OCI-LY3 (cell line): ENCODE data around the gene CLMP.

Experiments
- H2AFZ ChIP-seq: fragments of 200-600, 300-600 bp; shearing (Covaris generic); 2 replicates; pipeline ENCODE4 v1.6.0; 2014; ENCODE audit warnings: antibody characterized with exemption, low read depth, low read length
- H3K27ac ChIP-seq: fragments of 200-600, 300-600 bp; sonication (generic); 2 replicates; pipeline ENCODE4 v1.5.1; 2014; ENCODE audit warnings: mild to moderate bottlenecking, low read length, moderate library complexity, mixed read lengths
- H3K27me3 ChIP-seq: fragments of 200-600, 300-600 bp; sonication (generic); 2 replicates; pipeline ENCODE4 v1.6.1; 2014; ENCODE audit warnings: low read depth, low read length, mixed read lengths
- H3K36me3 ChIP-seq: fragments of 200-600, 300-600 bp; sonication (generic); replicated peaks from 2 replicates; pipeline ENCODE3; 2014; ENCODE audit warnings: low read depth, low read length, mixed read lengths
- H3K4me1 ChIP-seq: fragments of 300-600, 200-600 bp; sonication (generic); 2 replicates; pipeline ENCODE4 v1.6.1; 2014; ENCODE audit warnings: low read length, mixed read lengths
- H3K4me2 ChIP-seq: fragments of 200-600, 300-600 bp; sonication (generic); 2 replicates; pipeline ENCODE4 v1.6.1; 2014; ENCODE audit warnings: low read length, mixed read lengths
- H3K4me3 ChIP-seq: fragments of 300-600, 200-600 bp; sonication (generic); 2 replicates; pipeline ENCODE4 v1.5.1; 2014; ENCODE audit warnings: antibody characterized with exemption, mild to moderate bottlenecking, low read length, moderate library complexity
- H3K79me2 ChIP-seq: fragments of 300-600, 200-600 bp; shearing (Covaris generic); 2 replicates; pipeline ENCODE4 v1.6.1; 2014; ENCODE audit warnings: mild to moderate bottlenecking, low read length, mixed read lengths
- H3K9ac ChIP-seq: fragments of 300-600, 200-600 bp; shearing (Covaris generic); 2 replicates; pipeline ENCODE4 v1.6.0; 2014; ENCODE audit warnings: mild to moderate bottlenecking, low read length, moderate library complexity
- H3K9me3 ChIP-seq: fragments of 200-600, 300-600 bp; shearing (Covaris generic); 2 replicates; pipeline ENCODE4 v1.6.1; 2014; ENCODE audit warnings: low read length, mixed read lengths; ENCODE audit not compliant: insufficient read depth
- H4K20me1 ChIP-seq: fragments of 200-600, 300-600 bp; sonication (generic); 2 replicates; pipeline ENCODE4 v1.6.1; 2016; ENCODE audit warnings: low read length, mixed read lengths; ENCODE audit not compliant: insufficient read depth
- EZH2phosphoT487 ChIP-seq: fragments of 200-600 bp; shearing (Covaris generic); IDR thresholded peaks from 2 replicates; pipeline ENCODE4 v1.6.1; 2018; ENCODE audit warnings: antibody characterized with exemption, mixed run types, low read depth
- TF ChIP-seq, protein P1 (sequence below): fragments of 200-600, 300-600 bp; sonication (generic); IDR thresholded peaks from 2 replicates; pipeline ENCODE4 v1.5.1; 2014; ENCODE audit warnings: antibody characterized with exemption, low read length, low read depth

CLMP gene

GRCh38 chr11:123086305-123086704 lies 108.7 kb downstream of the CLMP start:
- Histone ChIP-seq H4K20me1 (no peaks in the 10 kb centered on the region), H3K4me3 (no peak overlapping the region), H3K4me1 (no peaks in the 10 kb centered on the region), H3K36me3 (no peaks in the 10 kb centered on the region), H3K27me3 (peaks cover 10% of the 10 kb centered on the region; the same call in 1 of the 2 replicates), H3K79me2 (no peaks in the 10 kb centered on the region), H2AFZ (no peak overlapping the region), H3K27ac (no peak overlapping the region), H3K9ac (no peak overlapping the region), H3K4me2 (no peak overlapping the region), H3K9me3 (no peaks in the 10 kb centered on the region)
- TF ChIP-seq EZH2phosphoT487, result no peak
- TF ChIP-seq, protein P1, sequence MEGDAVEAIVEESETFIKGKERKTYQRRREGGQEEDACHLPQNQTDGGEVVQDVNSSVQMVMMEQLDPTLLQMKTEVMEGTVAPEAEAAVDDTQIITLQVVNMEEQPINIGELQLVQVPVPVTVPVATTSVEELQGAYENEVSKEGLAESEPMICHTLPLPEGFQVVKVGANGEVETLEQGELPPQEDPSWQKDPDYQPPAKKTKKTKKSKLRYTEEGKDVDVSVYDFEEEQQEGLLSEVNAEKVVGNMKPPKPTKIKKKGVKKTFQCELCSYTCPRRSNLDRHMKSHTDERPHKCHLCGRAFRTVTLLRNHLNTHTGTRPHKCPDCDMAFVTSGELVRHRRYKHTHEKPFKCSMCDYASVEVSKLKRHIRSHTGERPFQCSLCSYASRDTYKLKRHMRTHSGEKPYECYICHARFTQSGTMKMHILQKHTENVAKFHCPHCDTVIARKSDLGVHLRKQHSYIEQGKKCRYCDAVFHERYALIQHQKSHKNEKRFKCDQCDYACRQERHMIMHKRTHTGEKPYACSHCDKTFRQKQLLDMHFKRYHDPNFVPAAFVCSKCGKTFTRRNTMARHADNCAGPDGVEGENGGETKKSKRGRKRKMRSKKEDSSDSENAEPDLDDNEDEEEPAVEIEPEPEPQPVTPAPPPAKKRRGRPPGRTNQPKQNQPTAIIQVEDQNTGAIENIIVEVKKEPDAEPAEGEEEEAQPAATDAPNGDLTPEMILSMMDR, result no peak

GRCh38 chr11:123085497-123085896 lies 109.6 kb downstream of the CLMP start:
- H3K79me2 ChIP-seq, result no peaks in the 10 kb centered on the region
- H3K9me3 ChIP-seq, result no peaks in the 10 kb centered on the region

DNA sequence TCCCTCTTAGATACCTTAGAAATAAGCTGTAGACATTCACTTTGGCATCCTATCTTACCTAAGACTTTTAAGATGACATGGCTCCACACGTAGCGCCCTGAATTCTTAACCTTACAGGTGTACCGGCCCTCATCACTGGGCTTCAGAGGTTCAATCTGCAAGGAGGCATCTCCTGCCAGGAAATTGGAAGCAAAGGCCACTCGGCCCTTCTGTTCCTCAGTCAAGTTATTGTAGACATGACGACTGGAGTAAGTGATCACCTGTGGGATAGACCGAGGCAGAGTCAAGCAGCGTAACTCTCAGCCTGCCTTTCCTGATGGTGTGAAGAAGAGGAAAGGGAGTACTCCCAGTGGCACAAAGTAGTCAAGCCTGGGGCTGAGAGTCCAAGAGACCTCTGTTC lies 110.6 kb downstream of the CLMP start:
- TF ChIP-seq, protein P1, result no peak
- no peak for TF ChIP-seq EZH2phosphoT487
- Histone ChIP-seq H3K9ac (no peak overlapping the region), H3K4me3 (no peak overlapping the region), H3K27me3 (peaks cover 10% of the 10 kb centered on the region; the same call in 1 of the 2 replicates), H3K4me2 (no peak overlapping the region), H3K4me1 (no peaks in the 10 kb centered on the region), H3K27ac (no peak overlapping the region), H3K36me3 (no peaks in the 10 kb centered on the region), H3K9me3 (no peaks in the 10 kb centered on the region), H3K79me2 (no peaks in the 10 kb centered on the region), H2AFZ (no peak overlapping the region), H4K20me1 (no peaks in the 10 kb centered on the region)

More at GRCh38 chr11:123085497-123085896, 109.6 kb downstream of the CLMP start:
- Histone ChIP-seq H3K4me3 (no peak overlapping the region), H3K9ac (no peak overlapping the region), H3K36me3 (no peaks in the 10 kb centered on the region), H2AFZ (no peak overlapping the region), H3K27ac (no peak overlapping the region), H3K4me2 (no peak overlapping the region), H3K4me1 (no peaks in the 10 kb centered on the region), H4K20me1 (no peaks in the 10 kb centered on the region), H3K27me3 (peaks cover 10% of the 10 kb centered on the region; the same call in 1 of the 2 replicates)
- TF ChIP-seq EZH2phosphoT487, result no peak

- Histone ChIP-seq H3K4me2 (no peak overlapping the region), H3K36me3 (no peaks in the 10 kb centered on the region), H3K4me3 (no peak overlapping the region), H2AFZ (no peak overlapping the region), H3K9me3 (no peaks in the 10 kb centered on the region), H3K9ac (no peak overlapping the region), H3K27me3 (peaks cover 10% of the 10 kb centered on the region; the same call in 1 of the 2 replicates), H4K20me1 (no peaks in the 10 kb centered on the region), H3K27ac (no peak overlapping the region), H3K79me2 (no peaks in the 10 kb centered on the region), H3K4me1 (no peaks in the 10 kb centered on the region)
- TF ChIP-seq EZH2phosphoT487, result no peak
- TF ChIP-seq, protein P1, result no peak
Measured at GRCh38 chr11:123083623-123084029, 111.4 kb downstream of the CLMP start.

GRCh38 chr11:123082977-123083376 lies 112.1 kb downstream of the CLMP start:
- Histone ChIP-seq H3K27ac (no peak overlapping the region), H2AFZ (no peak overlapping the region), H3K4me3 (no peak overlapping the region)

More at GRCh38 chr11:123082977-123083376, 112.1 kb downstream of the CLMP start:
- peaks cover 10% of the 10 kb centered on the region; the same call in 1 of the 2 replicates for H3K27me3 ChIP-seq
- H3K4me2 ChIP-seq, result no peak overlapping the region
- H3K79me2 ChIP-seq, result no peaks in the 10 kb centered on the region
- H4K20me1 ChIP-seq, result no peaks in the 10 kb centered on the region
- H3K9ac ChIP-seq, result no peak overlapping the region
- TF ChIP-seq EZH2phosphoT487, result no peak
- TF ChIP-seq, protein P1, result no peak
- H3K36me3 ChIP-seq, result no peaks in the 10 kb centered on the region
- H3K9me3 ChIP-seq, result no peaks in the 10 kb centered on the region
- no peaks in the 10 kb centered on the region for H3K4me1 ChIP-seq
